ENCODE data around the gene IRF2BP1. TPM values are rescaled to one million over a fixed set of nuclear protein-coding genes. Genes with fewer than 3 reads are reported as not detected.

The IRF2BP1 gene
- total and polyA plus RNA-seq, 2 of the 13 experiments (the other 11 are each of a cell fraction or from before 2014, with no cell fraction given), result 4.3 to 14.3 TPM

DNA sequence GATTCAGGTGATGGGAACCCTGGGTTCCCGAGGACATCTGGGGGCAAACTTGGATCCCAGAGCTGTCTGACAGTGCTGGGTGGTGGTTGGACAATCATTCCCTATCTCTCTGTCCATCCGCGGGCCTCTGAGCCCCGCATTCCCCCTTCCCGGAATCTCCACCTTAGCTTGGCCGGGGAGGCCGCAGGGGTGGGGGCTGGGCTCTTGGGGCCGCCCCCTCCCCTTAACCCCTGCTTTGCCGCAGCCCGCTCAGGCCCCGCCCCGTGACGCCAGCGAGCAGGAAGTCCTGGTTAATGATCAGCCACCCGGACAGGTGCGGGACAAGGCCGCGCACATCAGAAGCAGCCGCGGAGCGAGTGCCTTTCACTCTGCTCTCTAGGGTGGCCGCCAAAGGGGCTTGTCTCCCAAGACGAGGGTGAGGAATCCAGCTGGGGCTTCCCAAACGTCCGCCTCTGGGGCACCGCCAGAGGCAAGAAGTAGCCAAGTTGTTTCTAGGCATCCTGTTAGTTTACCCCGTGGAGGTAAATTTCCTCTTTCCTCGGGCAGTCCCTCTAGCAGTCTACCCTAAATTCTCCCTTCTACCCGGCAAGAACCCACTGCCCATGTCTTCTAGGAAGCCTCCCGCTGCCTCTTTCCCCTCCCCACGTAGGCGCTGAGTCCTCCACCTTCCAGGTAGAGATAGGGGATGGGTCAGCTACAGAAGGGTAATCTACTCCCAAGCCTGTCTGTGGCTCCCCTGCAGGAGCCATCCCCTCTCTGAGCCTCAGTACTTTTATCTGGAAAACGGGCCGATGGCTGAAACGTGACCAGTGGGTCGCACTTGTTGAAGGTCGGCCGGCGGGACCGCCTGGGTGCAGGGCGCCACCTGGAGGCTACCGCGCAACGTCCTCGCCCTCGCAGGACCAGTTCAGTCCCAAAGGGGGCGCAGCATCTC lies 3.0 kb downstream of the IRF2BP1 start (continued):
- TF ChIP-seq NR2C2 (CRISPR knock-in tag; IDR thresholded peaks at IDR 0.05; ENCODE audit: borderline replicate concordance) (no peak; the same call in none of the 2 replicates), ZNF292 (CRISPR knock-in tag; IDR thresholded peaks at IDR 0.05; ENCODE audit: borderline replicate concordance, low read depth) (peak; percentile 82), ZNF3 (CRISPR knock-in tag; IDR thresholded peaks at IDR 0.05) (peak; percentile 94), ZNF160 (CRISPR knock-in tag; IDR thresholded peaks at IDR 0.05) (no peak), MTA3 (CRISPR knock-in tag; IDR thresholded peaks at IDR 0.05) (no peak), HNRNPL (IDR thresholded peaks at IDR 0.05; ENCODE audit: low read depth, low read length) (no peak; the same call in 1 of the 2 replicates), CENPT (CRISPR knock-in tag; IDR thresholded peaks at IDR 0.05; ENCODE audit: low read depth) (no peak), TBX2 (CRISPR knock-in tag; IDR thresholded peaks at IDR 0.05; ENCODE audit: borderline replicate concordance) (peak; percentile 77), ETV6 (CRISPR knock-in tag; conservative IDR thresholded peaks at IDR 0.05) (peak; percentile 62; the same call in 1 of the 2 replicates), ASH2L (IDR thresholded peaks at IDR 0.05; ENCODE audit: insufficient read length, low read depth, low read length) (peak; percentile 45), PHF20 (CRISPR knock-in tag; IDR thresholded peaks at IDR 0.05) (peak; percentile 16; the same call in 1 of the 2 replicates), FOXP1 (IDR thresholded peaks at IDR 0.05) (no peak), FOXP1 (CRISPR knock-in tag; IDR thresholded peaks at IDR 0.05) (peak; percentile 44; the same call in 1 of the 2 replicates), AKAP8 (CRISPR knock-in tag; IDR thresholded peaks at IDR 0.05) (peak; percentile 76; the same call in 1 of the 2 replicates), ZNF768 (CRISPR knock-in tag; IDR thresholded peaks at IDR 0.05) (peak; percentile 93), SP5 (CRISPR knock-in tag; IDR thresholded peaks at IDR 0.05; ENCODE audit: borderline replicate concordance, low read depth) (peak; percentile 91), HOXA7 (CRISPR knock-in tag; IDR thresholded peaks at IDR 0.05) (no peak), RORA (CRISPR knock-in tag; IDR thresholded peaks at IDR 0.05) (peak; percentile 95), MTA1 (CRISPR knock-in tag; IDR thresholded peaks at IDR 0.05; ENCODE audit: borderline replicate concordance) (peak; percentile 80; the same call in 1 of the 2 replicates), BORCS8-MEF2B (CRISPR knock-in tag; IDR thresholded peaks at IDR 0.05) (0 out of 2 replicates have a peak, but pooled peaks have one; percentile 35)
- TF ChIP-seq, protein P1, sequence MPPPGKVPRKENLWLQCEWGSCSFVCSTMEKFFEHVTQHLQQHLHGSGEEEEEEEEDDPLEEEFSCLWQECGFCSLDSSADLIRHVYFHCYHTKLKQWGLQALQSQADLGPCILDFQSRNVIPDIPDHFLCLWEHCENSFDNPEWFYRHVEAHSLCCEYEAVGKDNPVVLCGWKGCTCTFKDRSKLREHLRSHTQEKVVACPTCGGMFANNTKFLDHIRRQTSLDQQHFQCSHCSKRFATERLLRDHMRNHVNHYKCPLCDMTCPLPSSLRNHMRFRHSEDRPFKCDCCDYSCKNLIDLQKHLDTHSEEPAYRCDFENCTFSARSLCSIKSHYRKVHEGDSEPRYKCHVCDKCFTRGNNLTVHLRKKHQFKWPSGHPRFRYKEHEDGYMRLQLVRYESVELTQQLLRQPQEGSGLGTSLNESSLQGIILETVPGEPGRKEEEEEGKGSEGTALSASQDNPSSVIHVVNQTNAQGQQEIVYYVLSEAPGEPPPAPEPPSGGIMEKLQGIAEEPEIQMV (CRISPR knock-in tag; IDR thresholded peaks at IDR 0.05; ENCODE audit: low read depth), result no peak
- TF ChIP-seq, protein P2, sequence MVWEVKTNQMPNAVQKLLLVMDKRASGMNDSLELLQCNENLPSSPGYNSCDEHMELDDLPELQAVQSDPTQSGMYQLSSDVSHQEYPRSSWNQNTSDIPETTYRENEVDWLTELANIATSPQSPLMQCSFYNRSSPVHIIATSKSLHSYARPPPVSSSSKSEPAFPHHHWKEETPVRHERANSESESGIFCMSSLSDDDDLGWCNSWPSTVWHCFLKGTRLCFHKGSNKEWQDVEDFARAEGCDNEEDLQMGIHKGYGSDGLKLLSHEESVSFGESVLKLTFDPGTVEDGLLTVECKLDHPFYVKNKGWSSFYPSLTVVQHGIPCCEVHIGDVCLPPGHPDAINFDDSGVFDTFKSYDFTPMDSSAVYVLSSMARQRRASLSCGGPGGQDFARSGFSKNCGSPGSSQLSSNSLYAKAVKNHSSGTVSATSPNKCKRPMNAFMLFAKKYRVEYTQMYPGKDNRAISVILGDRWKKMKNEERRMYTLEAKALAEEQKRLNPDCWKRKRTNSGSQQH (CRISPR knock-in tag; IDR thresholded peaks at IDR 0.05; ENCODE audit: low read depth), result peak; percentile 80; the same call in 1 of the 2 replicates
- TF ChIP-seq, protein P3, sequence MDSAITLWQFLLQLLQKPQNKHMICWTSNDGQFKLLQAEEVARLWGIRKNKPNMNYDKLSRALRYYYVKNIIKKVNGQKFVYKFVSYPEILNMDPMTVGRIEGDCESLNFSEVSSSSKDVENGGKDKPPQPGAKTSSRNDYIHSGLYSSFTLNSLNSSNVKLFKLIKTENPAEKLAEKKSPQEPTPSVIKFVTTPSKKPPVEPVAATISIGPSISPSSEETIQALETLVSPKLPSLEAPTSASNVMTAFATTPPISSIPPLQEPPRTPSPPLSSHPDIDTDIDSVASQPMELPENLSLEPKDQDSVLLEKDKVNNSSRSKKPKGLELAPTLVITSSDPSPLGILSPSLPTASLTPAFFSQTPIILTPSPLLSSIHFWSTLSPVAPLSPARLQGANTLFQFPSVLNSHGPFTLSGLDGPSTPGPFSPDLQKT (CRISPR knock-in tag; IDR thresholded peaks at IDR 0.05; ENCODE audit: borderline replicate concordance), result no peak
- TF ChIP-seq, protein P4, sequence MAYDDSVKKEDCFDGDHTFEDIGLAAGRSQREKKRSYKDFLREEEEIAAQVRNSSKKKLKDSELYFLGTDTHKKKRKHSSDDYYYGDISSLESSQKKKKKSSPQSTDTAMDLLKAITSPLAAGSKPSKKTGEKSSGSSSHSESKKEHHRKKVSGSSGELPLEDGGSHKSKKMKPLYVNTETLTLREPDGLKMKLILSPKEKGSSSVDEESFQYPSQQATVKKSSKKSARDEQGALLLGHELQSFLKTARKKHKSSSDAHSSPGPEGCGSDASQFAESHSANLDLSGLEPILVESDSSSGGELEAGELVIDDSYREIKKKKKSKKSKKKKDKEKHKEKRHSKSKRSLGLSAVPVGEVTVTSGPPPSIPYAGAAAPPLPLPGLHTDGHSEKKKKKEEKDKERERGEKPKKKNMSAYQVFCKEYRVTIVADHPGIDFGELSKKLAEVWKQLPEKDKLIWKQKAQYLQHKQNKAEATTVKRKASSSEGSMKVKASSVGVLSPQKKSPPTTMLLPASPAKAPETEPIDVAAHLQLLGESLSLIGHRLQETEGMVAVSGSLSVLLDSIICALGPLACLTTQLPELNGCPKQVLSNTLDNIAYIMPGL (CRISPR knock-in tag; IDR thresholded peaks at IDR 0.05; ENCODE audit: borderline replicate concordance in 1 of 2, low read depth in 1 of 2), result peak; percentile 94

Data from HepG2 (cell line).